GM19238 (cell line): ENCODE measurements around the gene FKBP2.
"Not testable (repeated sequence)": the region's sequence is repeated elsewhere in the genome, so short reads cannot be mapped to it uniquely, and the experiment has no call there.

Experiments used
- DNase-seq: peaks from one replicate; pipeline ENCODE4 v3.0.0; 2011; ENCODE audit warnings: low spot score; ENCODE audit not compliant: insufficient read length

FKBP2 gene

GRCh38 chr11:64233913-64234586, 6.8 kb upstream of the FKBP2 start, which contains the start of gene VEGFB:
Gene VEGFB (plus strand): TSS chr11:64234584. CDS start chr11:64234834, 250 bp downstream.
- DNase-seq, result peak; percentile 75

GRCh38 chr11:64234647-64235379, 6.1 kb upstream of the FKBP2 start:
- no peak for DNase-seq

DNA sequence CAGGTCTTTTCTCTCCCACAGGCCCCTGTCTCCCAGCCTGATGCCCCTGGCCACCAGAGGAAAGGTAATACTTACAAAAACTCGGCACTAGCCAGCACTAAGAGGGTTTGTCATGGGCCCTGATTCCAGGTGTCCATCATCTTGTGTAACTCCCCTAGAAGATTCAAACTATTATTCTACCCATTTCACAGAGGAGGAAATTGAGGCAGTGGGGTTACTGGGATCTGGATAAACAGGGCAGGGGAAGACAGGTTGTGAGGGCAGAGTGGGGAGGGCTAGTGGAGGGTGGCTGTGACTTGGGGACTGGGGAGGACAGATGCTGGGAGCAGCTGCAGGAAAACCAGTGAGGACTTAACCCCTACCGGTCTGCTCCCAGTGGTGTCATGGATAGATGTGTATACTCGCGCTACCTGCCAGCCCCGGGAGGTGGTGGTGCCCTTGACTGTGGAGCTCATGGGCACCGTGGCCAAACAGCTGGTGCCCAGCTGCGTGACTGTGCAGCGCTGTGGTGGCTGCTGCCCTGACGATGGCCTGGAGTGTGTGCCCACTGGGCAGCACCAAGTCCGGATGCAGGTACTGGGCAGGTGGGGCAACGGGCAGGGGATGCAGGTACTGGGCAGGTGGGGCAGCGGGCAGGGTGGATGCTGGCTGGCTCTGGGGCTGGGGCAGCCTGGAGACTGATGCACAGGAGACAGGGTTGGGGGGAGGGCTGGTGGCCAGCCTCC, 5.3 kb upstream of the FKBP2 start:
- no peak for DNase-seq

GRCh38 chr11:64237484-64237951, 3.4 kb upstream of the FKBP2 start:
- DNase-seq, result no peak

DNA sequence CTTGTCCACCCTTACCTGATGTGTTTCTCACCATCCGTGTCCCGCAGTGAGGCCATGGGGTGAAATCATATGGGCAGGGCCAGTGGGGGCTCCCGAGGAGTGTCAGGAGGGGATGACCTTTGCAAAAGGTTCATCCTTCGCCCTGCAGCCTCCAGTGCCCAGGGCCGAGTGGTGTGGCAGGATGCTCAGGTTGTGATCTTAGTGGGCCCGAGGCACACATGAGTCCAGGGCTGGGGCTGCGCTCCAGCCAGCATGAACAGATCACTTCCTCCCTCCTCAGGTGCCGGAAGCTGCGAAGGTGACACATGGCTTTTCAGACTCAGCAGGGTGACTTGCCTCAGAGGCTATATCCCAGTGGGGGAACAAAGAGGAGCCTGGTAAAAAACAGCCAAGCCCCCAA, 2.8 kb upstream of the FKBP2 start:
- DNase-seq, result no peak

GRCh38 chr11:64238999-64239398, 1.9 kb upstream of the FKBP2 start:
- no peak for DNase-seq

GRCh38 chr11:64239662-64240434, 1.0 kb upstream of the FKBP2 start:
- no peak for DNase-seq

- peak; percentile 92 for DNase-seq
Measured at GRCh38 chr11:64241241-64241490, 271 bp downstream of the FKBP2 start.

DNA sequence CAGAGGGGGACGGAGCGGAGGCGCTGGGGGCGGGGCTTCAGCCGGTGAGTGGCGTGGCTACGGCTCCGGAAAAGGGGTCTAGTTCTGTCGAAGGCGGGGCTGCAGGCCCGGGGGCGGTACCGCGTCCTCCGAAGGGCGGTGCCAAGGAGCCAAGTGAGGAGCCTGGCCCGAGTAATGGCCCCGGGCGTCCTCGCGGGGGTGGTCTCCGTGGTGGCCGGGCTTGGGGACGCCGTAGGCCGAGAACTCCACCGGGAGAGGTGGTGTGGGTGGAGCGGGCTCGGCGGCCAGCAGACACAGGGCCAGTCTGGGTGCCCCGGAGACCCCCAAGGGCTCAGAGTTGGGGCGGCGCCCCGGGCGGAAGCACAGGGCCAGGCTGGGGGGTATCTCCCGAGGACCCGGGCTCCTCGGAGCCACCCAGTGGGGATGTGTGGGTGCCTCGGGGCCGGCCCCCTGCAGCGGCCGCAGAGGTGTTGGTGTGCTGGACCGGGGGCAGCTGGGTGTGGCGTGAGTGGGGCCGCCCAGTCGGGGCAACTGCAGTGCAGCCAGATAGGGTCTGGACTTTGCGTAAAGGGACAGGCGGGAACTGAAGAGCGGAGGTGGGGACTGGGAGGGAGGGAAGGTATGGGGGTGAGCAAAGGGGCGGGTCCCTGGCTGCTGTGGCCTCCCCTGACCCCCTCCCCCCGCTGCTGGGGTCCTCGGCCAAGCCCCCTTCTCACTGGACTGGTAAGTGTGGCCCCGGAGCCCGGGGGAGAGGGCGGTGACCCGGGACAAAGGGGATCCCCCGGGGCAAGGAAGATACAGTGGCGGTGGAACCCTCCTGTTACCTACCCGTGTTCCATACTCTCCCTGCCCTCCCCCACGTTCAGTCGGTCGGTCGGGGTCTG, 838 bp downstream of the FKBP2 start:
- no peak for DNase-seq

DNA sequence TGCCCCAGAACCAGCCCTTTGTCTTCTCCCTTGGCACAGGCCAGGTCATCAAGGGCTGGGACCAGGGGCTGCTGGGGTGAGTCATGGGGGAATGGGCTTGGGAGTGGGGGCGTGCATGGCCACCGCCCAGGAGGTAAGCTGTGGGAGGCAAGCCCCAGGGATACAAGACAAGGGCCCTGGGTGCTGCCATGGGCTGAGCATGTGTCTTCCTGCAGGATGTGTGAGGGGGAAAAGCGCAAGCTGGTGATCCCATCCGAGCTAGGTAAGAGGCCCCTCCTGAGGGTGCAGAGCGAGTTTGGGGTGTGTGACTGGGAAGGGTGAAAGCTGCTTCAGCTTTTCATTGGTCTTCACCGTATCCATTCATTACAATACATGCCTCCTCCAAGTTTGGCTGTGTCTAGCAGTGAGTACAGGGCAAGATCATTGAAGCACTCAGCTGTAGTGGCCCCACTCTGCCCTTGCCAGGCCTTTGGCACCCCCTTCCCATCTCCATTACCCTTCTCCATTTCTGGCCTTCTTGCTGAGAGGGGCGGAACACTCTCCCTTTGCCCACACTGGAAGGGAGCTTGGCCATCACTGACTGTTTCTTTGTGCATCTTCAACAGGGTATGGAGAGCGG, 2.5 kb downstream of the FKBP2 start:
- no peak for DNase-seq

DNA sequence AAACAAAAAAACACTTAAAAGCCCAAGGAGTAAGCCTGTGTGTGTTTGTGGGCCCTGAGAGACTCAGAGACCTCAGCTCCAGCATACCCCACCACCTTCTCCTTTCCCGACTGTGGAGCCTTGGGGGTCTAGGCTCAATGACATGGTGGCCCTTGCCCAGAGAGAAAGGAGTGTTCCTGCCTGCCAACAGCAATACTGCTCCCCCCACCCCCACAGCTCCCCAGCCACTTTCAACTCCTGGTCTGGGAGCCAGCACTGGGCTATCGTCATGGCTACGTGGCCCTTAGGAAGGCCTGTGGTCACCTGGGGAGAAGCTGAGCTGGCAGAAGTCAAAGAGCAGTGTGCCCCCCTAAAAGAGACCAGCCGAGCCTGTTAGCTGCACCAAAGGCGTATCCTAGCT, 3.2 kb downstream of the FKBP2 start:
- DNase-seq, result no peak

GRCh38 chr11:64244966-64245365, 4.1 kb downstream of the FKBP2 start:
- no peak for DNase-seq

DNA sequence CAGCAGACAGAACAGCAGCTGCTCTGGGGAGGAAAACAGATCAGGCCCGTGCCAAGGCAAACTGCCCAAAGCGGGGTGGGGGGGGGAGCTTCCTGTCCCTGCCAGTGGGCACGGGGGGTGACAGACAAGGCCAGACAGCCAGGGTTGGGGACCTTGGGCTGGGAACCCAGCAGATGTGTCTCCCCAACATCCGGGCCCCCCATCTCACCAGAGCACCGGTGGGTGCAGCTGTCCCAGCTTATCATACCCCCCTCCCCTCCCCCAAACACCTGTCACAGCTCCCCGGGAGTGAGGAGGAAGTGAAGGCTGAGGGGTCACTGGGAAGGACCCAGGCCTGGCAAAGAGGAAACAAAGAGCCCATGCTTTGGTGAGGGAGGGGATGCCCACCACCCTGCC, 4.5 kb downstream of the FKBP2 start:
- no peak for DNase-seq

DNA sequence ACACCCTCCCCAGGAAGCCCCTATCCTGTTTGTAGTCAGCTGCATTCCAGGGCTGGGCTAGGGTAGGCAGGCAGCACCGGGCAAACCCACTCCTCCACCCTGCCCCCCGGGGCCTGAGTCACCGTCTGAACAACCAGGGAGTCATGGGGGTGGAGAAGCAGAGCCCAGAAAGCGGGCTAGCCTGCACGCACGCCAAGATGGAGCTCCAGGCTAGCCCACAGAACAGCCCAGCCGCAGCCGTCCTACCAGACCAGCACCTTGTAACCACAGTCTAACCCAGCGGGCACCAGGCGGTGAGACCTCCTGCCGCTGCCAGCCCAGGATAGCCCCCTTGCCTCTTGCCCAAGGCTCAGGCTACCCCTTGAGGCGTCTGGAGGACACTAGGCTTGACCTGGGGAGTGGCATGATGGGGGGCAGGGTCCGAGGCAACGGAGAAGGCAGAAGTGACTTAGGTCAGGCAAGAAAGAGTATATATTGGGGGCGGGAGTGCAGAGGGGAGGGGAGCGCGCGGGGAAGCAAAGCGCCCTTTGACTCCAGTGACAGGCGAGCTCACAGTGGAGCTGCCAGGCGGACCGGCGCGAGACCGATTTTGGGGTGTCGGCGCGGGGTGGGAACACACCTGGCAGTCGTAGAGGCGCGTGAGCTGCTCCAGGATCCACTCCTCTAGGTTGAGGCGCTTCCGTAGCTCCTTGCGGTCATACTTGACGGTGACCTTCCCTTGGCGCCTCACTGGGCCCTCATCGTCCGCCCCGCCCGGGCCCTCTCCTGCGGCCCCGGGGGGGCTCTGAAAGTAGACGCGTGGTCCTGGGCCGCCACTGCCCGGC, 5.1 kb downstream of the FKBP2 start:
- DNase-seq, result no peak

GRCh38 chr11:64246621-64246870, 5.7 kb downstream of the FKBP2 start:
- not testable (repeated sequence) for DNase-seq

GRCh38 chr11:64246871-64247728, 6.2 kb downstream of the FKBP2 start, which contains the start of gene PPP1R14B:
Gene PPP1R14B (minus strand): TSS chr11:64246943. CDS start chr11:64246673, 270 bp downstream.
- peak; percentile 92 for DNase-seq

DNA sequence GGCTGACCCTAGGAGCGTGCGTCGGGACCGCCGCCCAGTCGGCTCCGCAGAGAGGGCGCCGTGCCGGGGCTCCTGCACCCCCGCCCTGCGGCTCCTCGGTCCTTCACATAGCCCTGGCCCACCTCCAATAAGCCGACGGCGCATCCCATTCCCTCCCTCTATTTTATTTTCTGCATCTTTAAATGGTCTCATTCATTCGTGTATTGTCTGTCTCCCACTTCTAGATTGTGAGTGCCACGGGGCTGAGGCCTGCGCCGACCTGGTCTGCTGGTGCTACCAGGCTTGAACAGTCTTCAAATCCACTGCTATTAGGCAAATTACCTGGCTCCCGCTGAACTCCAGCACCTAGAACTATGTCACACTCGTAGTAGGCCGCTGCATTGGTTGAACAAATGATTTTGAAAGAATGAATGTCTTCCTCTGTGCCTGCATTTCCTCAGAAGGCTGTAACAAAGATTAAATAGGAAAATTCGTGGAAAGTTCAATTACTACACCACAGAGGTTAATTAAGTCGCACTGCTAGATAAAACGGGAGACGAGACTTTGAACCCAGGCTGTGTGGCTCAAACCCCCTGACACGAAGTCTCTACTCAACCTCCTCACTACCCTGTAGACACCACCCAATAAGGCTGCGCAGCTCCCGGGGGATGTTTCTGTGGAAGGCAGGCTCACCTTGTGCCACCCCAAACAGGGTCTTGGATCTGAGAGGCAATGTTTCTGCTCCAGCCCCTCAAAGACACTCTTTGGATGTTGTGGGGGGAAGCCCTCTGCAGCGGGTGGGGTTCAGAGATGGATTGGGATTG, 7.0 kb downstream of the FKBP2 start:
- no peak for DNase-seq

- DNase-seq, result no peak
Measured at GRCh38 chr11:64248578-64248977, 7.7 kb downstream of the FKBP2 start.
